Vagina (tissue), 2 donors: ENCODE data around the gene FBXL4.

Source experiments
- CTCF ChIP-seq, 3 experiments: fragments of 450-650 bp in 2 of 3; fragments of 200-600 bp in 1 of 3; sonication (generic) in 1 of 3; IDR thresholded peaks; one replicate each; pipeline ENCODE4 v1.5.1; 2017 to 2019; ENCODE audit warnings: antibody characterized with exemption in 3 of 3, mild to moderate bottlenecking in 2 of 3, moderate library complexity in 2 of 3
- POLR2A ChIP-seq, 2 donors: fragments of 450-650 bp; IDR thresholded peaks; one replicate each; pipeline ENCODE4 v1.6.1; 2017; ENCODE audit warnings: antibody characterized with exemption in 2 of 2, mild to moderate bottlenecking in 2 of 2, moderate library complexity in 2 of 2

- TF ChIP-seq CTCF (IDR thresholded peaks at IDR 0.05) (no peak), POLR2A (IDR thresholded peaks at IDR 0.05) (no peak)
Observed at GRCh38 chr6:98904096-98904495, 43.6 kb downstream of the FBXL4 start.
